Neutrophil (primary cell): ENCODE results near the gene CFAP61.

Source experiments
- H3K27ac ChIP-seq: fragments of 200-600 bp; sonication (generic); 2 replicates; pipeline ENCODE4 v1.5.1; 2016; ENCODE audit warnings: mild to moderate bottlenecking, moderate library complexity
- H3K27me3 ChIP-seq: fragments of 200-600 bp; sonication (generic); 2 replicates; pipeline ENCODE4 v1.6.0; 2016; ENCODE audit warnings: mild to moderate bottlenecking
- H3K36me3 ChIP-seq: fragments of 200-600 bp; sonication (generic); 2 replicates; pipeline ENCODE4 v1.5.1; 2017
- H3K4me1 ChIP-seq, 2 experiments: fragments of 200-600 bp in 1 of 2; sonication (generic) in 1 of 2; 1 replicate in 1 of 2; 2 replicates in 1 of 2; pipeline versions ENCODE4 v1.5.1 to v1.6.1; 2013 to 2016; ENCODE audit warnings: low read depth in 1 of 2, low read length in 1 of 2, mild to moderate bottlenecking in 1 of 2, moderate library complexity in 1 of 2; ENCODE audit not compliant: control insufficient read depth in 1 of 2, insufficient read depth in 1 of 2
- H3K4me3 ChIP-seq, 2 experiments: fragments of 200-600 bp in 1 of 2; sonication (generic) in 1 of 2; 1 replicate in 1 of 2; 2 replicates in 1 of 2; pipeline ENCODE4 v1.5.1; 2013 to 2016; ENCODE audit warnings: low read depth in 1 of 2, low read length in 1 of 2, mild to moderate bottlenecking in 1 of 2, moderate library complexity in 1 of 2
- H3K9me3 ChIP-seq: fragments of 200-600 bp; sonication (generic); 2 replicates; pipeline ENCODE4 v1.5.1; 2016
- CTCF ChIP-seq: fragments of 200-600 bp; sonication (generic); IDR thresholded peaks from 2 replicates; pipeline ENCODE4 v1.5.1; 2016; ENCODE audit warnings: antibody characterized with exemption

Gene CFAP61

GRCh38 chr20:20366551-20366875 lies 314.2 kb downstream of the CFAP61 start:
- Histone ChIP-seq H3K36me3 (no peaks in the 10 kb centered on the region), H3K27me3 (peaks cover 100% of the 10 kb centered on the region), H3K4me1 (peaks cover 4 to 18% of the 10 kb centered on the region in 2 experiments), H3K9me3 (no peaks in the 10 kb centered on the region), H3K4me3 (no peak overlapping the region), H3K27ac (no peak overlapping the region)
- TF ChIP-seq CTCF = no peak

- Histone ChIP-seq H3K4me1 (peaks cover 4 to 18% of the 10 kb centered on the region in 2 experiments), H3K27ac (no peak overlapping the region), H3K27me3 (peaks cover 100% of the 10 kb centered on the region), H3K4me3 (peak overlapping the region in 1 of 2 experiments; percentile 45), H3K9me3 (no peaks in the 10 kb centered on the region), H3K36me3 (no peaks in the 10 kb centered on the region)
- TF ChIP-seq CTCF = no peak
These were observed 314.7 kb downstream of the CFAP61 start for GRCh38 chr20:20366876-20367574.

GRCh38 chr20:20367575-20368417 lies 315.5 kb downstream of the CFAP61 start, which contains the start of gene INSM1:
Gene INSM1, plus strand, starts transcription at chr20:20368104. Its CDS starts 164 bp downstream, at chr20:20368268.
- Histone ChIP-seq H3K9me3 (no peaks in the 10 kb centered on the region), H3K36me3 (no peaks in the 10 kb centered on the region), H3K4me3 (peak within 1 kb of the TSS in 1 of 2 experiments; percentile 45), H3K4me1 (peaks cover 4 to 18% of the 10 kb centered on the region in 2 experiments), H3K27me3 (peaks cover 100% of the 10 kb centered on the region), H3K27ac (no peak within 1 kb of the TSS)
- no peak for TF ChIP-seq CTCF

- no peak for TF ChIP-seq CTCF
- Histone ChIP-seq H3K9me3 (no peaks in the 10 kb centered on the region), H3K4me1 (peaks cover 4 to 18% of the 10 kb centered on the region in 2 experiments), H3K27ac (no peak overlapping the region), H3K4me3 (no peak overlapping the region), H3K36me3 (no peaks in the 10 kb centered on the region), H3K27me3 (peaks cover 100% of the 10 kb centered on the region)
These were observed 316.3 kb downstream of the CFAP61 start for GRCh38 chr20:20368418-20369249.
